ENCODE data around the gene HDGF. TPM values are rescaled to one million over a fixed set of nuclear protein-coding genes. Genes with fewer than 3 reads are reported as not detected.
A peak's percentile ranks its signal among the peaks of the same experiment; 100 is the strongest.

The HDGF gene
- total and polyA plus RNA-seq, 5 donors from 2014 or later, result 26.9 to 87.6 (median 41.8) TPM

DNA sequence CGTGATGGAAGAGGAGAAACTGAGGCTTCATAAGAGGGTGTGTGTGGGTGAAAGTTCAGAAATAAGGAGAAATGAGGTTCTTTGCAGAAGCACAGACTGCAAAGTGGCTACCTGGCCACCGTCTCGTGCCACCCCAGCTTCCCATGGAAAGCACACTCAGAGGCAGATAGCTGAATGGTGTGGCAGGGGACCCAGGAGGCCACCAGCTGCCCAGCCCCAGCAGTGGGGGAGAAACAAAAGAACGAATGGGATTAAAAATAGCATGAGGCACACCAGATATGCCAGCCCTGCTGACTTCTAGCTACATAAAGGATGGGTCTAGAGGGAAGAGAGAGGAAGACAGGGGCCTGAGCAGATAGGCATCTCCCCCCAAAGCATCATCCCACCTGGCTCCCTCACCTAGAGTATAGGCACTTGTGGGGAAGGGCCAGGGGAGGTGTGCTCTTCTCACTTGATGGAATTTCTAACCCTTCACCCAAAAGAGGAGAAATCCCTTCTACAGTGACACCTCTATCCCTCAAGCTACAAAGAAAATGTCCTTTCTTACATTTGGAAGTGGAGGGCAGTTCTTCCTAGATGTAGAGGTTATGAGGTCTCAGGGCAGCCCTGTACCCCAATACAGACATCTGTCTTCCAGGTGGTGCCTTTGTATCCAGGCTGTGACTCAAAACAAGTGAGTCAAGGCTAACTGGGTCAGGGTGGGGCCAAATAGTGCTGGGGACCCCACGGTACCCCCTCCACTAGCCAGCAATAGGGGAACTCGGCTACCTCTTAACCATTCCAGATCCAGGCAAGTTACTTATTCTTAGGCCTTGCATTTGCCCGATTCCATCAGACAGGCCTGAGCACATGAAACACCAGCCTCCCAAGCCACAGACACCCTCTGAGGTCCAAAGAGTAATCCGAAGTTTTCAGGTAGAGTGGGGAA, 3.5 kb downstream of the HDGF start:
- Histone ChIP-seq H3K27me3 (ENCODE audit: control insufficient read depth, insufficient read depth, low read length) (no peaks in the 10 kb centered on the region), H3K4me1 (ENCODE audit: control insufficient read depth, insufficient read depth, low read length, poor library complexity, severe bottlenecking) (peaks cover 61% of the 10 kb centered on the region), H3K9me3 (ENCODE audit: control insufficient read depth in 2 of 2, low read length in 2 of 2) (no peaks in the 10 kb centered on the region), H3K36me3 (ENCODE audit: control insufficient read depth, insufficient read depth, low read length) (peaks cover 22% of the 10 kb centered on the region), H3K27ac (ENCODE audit: insufficient read depth, low read length, poor library complexity, severe bottlenecking) (peak overlapping the region; percentile 83), H3K4me3 (ENCODE audit: low read depth, low read length) (peak overlapping the region; percentile 89)
- Mint-ChIP-seq H3K4me1 (peaks cover 20 to 66% (median 52%) of the 10 kb centered on the region in 4 donors), H3K4me3 (peak overlapping the region; percentile 93 to 96 (median 93)), H3K9me3 (no peaks in the 10 kb centered on the region), H3K36me3 (peaks cover 13% of the 10 kb centered on the region), H3K27me3 (no peaks in the 10 kb centered on the region), H3K27ac (peak overlapping the region; percentile 94 to 97 (median 96))
- DNase-seq (no peak), ATAC-seq (ENCODE audit: low read depth in 2 of 2) (no peak)

DNA sequence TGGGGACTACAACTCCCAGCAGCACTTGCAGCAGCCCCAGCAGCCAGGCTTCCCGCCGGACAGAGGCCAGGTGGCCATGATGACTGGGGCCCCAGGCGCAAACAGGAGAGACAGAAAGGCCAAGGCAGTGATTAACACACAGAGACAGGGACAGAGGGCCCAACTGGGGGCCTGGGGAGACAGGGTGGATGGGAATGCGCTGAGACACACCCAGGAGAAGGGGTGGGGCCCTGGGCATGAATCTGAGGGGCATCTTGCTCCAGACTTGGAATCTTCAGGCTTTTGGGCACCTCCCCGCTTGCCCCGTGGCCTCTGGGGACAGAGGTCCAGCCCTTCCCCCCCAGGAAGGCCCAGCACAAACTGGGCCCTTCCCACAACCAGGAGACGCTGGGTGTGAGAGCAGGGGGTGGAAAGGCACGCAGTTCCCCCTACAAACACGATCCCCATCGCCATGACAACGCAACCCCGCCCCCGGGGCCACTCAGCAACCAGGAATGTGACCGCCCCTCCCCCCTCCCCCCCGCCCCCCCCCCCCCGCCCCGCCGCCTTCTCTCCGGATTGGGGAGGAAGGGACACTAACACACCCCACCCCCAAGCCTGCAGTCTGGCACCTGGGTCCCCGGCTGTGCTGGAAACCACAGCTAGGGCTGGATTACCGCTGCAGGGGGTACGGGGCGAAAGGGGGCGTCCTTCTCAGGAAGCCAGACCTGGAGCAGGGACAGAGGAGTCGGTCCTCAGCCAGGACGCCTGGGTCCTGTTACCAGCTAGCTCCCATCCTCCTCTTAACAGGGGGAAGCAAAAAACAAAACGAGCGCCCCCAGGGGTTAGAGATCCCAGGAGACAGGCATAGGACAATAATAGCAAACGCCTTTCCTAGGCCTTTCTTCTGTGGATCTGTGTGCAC, 4.5 kb downstream of the HDGF start:
- Mint-ChIP-seq H3K9me3 (no peaks in the 10 kb centered on the region), H3K27ac (peak overlapping the region; percentile 86 to 97 (median 94)), H3K27me3 (no peaks in the 10 kb centered on the region), H3K4me3 (peak overlapping the region; percentile 93 to 96 (median 93)), H3K36me3 (peaks cover 20% of the 10 kb centered on the region), H3K4me1 (peaks cover 16 to 63% (median 48%) of the 10 kb centered on the region in 4 donors)
- Histone ChIP-seq H3K27ac (ENCODE audit: insufficient read depth, low read length, poor library complexity, severe bottlenecking) (peak overlapping the region; percentile 83), H3K27me3 (ENCODE audit: control insufficient read depth, insufficient read depth, low read length) (no peaks in the 10 kb centered on the region), H3K4me3 (ENCODE audit: low read depth, low read length) (peak overlapping the region; percentile 89), H3K4me1 (ENCODE audit: control insufficient read depth, insufficient read depth, low read length, poor library complexity, severe bottlenecking) (peaks cover 52% of the 10 kb centered on the region), H3K36me3 (ENCODE audit: control insufficient read depth, insufficient read depth, low read length) (peaks cover 23% of the 10 kb centered on the region), H3K9me3 (ENCODE audit: control insufficient read depth in 2 of 2, low read length in 2 of 2) (no peaks in the 10 kb centered on the region)
- DNase-seq (peak in 2 of 3 donors; percentile 43 to 64), ATAC-seq (ENCODE audit: low read depth in 2 of 2) (no peak)

- peak overlapping the region; percentile 24 to 90 (median 63) for H3K4me3 Mint-ChIP-seq
- H3K27me3 ChIP-seq (ENCODE audit: control insufficient read depth, insufficient read depth, low read length), result no peaks in the 10 kb centered on the region
- H3K27ac ChIP-seq (ENCODE audit: insufficient read depth, low read length, poor library complexity, severe bottlenecking), result peak overlapping the region; percentile 83
- H3K4me1 Mint-ChIP-seq, result peaks cover 16 to 67% (median 53%) of the 10 kb centered on the region in 4 donors
- peak overlapping the region; percentile 24 to 47 (median 38) for H3K27ac Mint-ChIP-seq
- peaks cover 23% of the 10 kb centered on the region for H3K36me3 ChIP-seq (ENCODE audit: control insufficient read depth, insufficient read depth, low read length)
- H3K36me3 Mint-ChIP-seq, result peaks cover 23% of the 10 kb centered on the region
- no peak for ATAC-seq (ENCODE audit: low read depth in 2 of 2)
- peaks cover 0 to under 1% (median 0%) of the 10 kb centered on the region in 7 donors for H3K9me3 Mint-ChIP-seq
- no peaks in the 10 kb centered on the region for H3K27me3 Mint-ChIP-seq
- peaks cover 57% of the 10 kb centered on the region for H3K4me1 ChIP-seq (ENCODE audit: control insufficient read depth, insufficient read depth, low read length, poor library complexity, severe bottlenecking)
- H3K9me3 ChIP-seq (ENCODE audit: control insufficient read depth in 2 of 2, low read length in 2 of 2), result no peaks in the 10 kb centered on the region
- DNase-seq, result no peak
- H3K4me3 ChIP-seq (ENCODE audit: low read depth, low read length), result no peak overlapping the region
Observed at GRCh38 chr1:156746406-156746727, 5.1 kb downstream of the HDGF start.

DNA sequence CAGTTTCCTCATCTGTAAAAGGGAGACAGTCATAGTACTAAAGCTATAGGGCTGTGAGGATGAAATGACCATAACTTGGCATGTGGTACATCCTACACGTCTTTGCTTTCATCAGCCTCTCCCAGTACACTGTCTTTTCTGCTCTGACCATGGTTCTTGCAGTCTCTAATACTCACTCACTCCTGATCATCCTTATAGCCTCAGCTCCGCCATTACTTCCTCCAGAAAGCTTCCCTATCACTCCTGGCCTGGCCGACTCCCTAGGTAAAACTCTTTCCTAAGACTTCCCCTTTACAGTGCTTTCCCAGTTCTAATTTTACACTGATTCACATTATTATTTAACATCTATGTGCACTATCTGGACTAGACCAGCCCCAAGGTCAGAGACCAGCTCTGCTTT, 5.6 kb downstream of the HDGF start:
- Mint-ChIP-seq H3K4me1 (peaks cover 19 to 72% (median 56%) of the 10 kb centered on the region in 4 donors), H3K36me3 (peaks cover 24% of the 10 kb centered on the region), H3K4me3 (peak overlapping the region in 3 of 4 donors; percentile 52 to 90 (median 74)), H3K9me3 (peaks cover 0 to 2% (median 0%) of the 10 kb centered on the region in 7 donors), H3K27me3 (no peaks in the 10 kb centered on the region), H3K27ac (peak overlapping the region; percentile 38 to 47 (median 45))
- Histone ChIP-seq H3K9me3 (ENCODE audit: control insufficient read depth in 2 of 2, low read length in 2 of 2) (no peaks in the 10 kb centered on the region), H3K4me3 (ENCODE audit: low read depth, low read length) (no peak overlapping the region), H3K27ac (ENCODE audit: insufficient read depth, low read length, poor library complexity, severe bottlenecking) (peak overlapping the region; percentile 83), H3K36me3 (ENCODE audit: control insufficient read depth, insufficient read depth, low read length) (peaks cover 23% of the 10 kb centered on the region), H3K27me3 (ENCODE audit: control insufficient read depth, insufficient read depth, low read length) (no peaks in the 10 kb centered on the region), H3K4me1 (ENCODE audit: control insufficient read depth, insufficient read depth, low read length, poor library complexity, severe bottlenecking) (peaks cover 59% of the 10 kb centered on the region)
- DNase-seq, result no peak
- ATAC-seq (ENCODE audit: low read depth in 2 of 2), result no peak

DNA sequence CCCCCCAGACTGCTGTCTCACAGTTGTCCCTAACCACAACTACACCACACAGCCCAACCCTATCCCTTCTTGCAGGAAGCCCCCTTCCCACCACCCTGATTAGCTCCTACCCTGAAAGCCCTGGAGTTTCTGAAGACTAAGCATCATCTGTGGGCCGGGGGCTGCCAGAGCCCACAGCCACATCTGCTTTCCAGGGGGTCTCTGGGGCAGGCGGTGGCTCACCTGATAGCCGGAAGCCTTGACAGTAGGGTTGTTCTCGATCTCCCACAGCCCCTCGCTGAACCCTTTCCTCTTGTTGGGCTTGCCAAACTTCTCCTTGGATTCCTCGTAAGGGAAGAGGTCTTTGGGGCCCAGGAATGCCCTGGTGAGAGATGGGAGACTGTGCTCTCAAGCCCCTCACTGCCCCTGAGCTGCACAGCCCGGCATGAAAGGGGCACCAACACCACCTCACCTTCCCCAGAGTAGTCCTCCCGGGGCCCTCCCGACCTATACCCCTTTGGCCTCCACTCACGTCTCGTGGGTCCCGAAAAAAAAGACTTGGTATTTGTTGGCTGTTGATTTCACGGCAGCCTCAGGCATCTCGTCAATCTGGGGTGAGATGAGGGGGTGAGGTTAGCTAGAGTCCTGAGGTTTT, 6.6 kb downstream of the HDGF start:
- Histone ChIP-seq H3K27me3 (ENCODE audit: control insufficient read depth, insufficient read depth, low read length) (no peaks in the 10 kb centered on the region), H3K4me1 (ENCODE audit: control insufficient read depth, insufficient read depth, low read length, poor library complexity, severe bottlenecking) (peaks cover 59% of the 10 kb centered on the region), H3K27ac (ENCODE audit: insufficient read depth, low read length, poor library complexity, severe bottlenecking) (no peak overlapping the region), H3K9me3 (ENCODE audit: control insufficient read depth in 2 of 2, low read length in 2 of 2) (no peaks in the 10 kb centered on the region), H3K36me3 (ENCODE audit: control insufficient read depth, insufficient read depth, low read length) (peaks cover 23% of the 10 kb centered on the region), H3K4me3 (ENCODE audit: low read depth, low read length) (no peak overlapping the region)
- Mint-ChIP-seq H3K4me3 (peak overlapping the region in 2 of 4 donors; percentile 73 to 75), H3K27me3 (no peaks in the 10 kb centered on the region), H3K9me3 (peaks cover 0 to 2% (median 0%) of the 10 kb centered on the region in 7 donors), H3K4me1 (peaks cover 19 to 74% (median 55%) of the 10 kb centered on the region in 4 donors), H3K27ac (peak overlapping the region in 2 of 3 donors; percentile 43 to 51), H3K36me3 (peaks cover 27% of the 10 kb centered on the region)
- ATAC-seq (ENCODE audit: low read depth in 2 of 2) (no peak), DNase-seq (no peak)

DNA sequence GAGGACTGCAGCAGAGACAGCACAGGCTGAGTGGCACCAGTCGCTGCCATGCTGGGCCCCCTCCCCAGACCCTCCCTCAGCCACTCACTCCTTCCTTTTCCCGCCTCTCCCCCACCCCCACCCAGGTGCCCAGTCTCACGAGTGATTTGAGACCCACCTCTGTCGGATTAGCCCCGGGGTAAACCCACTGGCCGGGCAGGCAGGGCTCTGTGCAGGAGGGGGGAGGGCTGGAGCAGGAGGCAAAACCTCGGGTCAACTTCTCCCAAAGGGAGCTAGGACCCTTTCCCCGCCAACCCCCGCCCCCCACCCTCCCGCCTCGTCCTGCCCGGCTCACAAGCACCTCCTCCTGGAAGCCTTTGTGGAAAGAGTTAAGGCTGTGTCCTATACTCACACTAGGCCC, 7.1 kb downstream of the HDGF start:
- no peaks in the 10 kb centered on the region for H3K27me3 ChIP-seq (ENCODE audit: control insufficient read depth, insufficient read depth, low read length)
- peaks cover 0 to 2% (median 0%) of the 10 kb centered on the region in 7 donors for H3K9me3 Mint-ChIP-seq
- H3K4me1 Mint-ChIP-seq, result peaks cover 19 to 69% (median 52%) of the 10 kb centered on the region in 4 donors
- no peak overlapping the region for H3K4me3 ChIP-seq (ENCODE audit: low read depth, low read length)
- DNase-seq (no peak), ATAC-seq (ENCODE audit: low read depth in 2 of 2) (no peak)
- peaks cover 23% of the 10 kb centered on the region for H3K36me3 ChIP-seq (ENCODE audit: control insufficient read depth, insufficient read depth, low read length)
- H3K36me3 Mint-ChIP-seq, result peaks cover 27% of the 10 kb centered on the region
- H3K27ac Mint-ChIP-seq, result peak overlapping the region in 1 of 3 donors; percentile 43
- H3K27me3 Mint-ChIP-seq, result no peaks in the 10 kb centered on the region
- H3K9me3 ChIP-seq (ENCODE audit: control insufficient read depth in 2 of 2, low read length in 2 of 2), result no peaks in the 10 kb centered on the region
- H3K4me1 ChIP-seq (ENCODE audit: control insufficient read depth, insufficient read depth, low read length, poor library complexity, severe bottlenecking), result peaks cover 53% of the 10 kb centered on the region
- H3K4me3 Mint-ChIP-seq, result no peak overlapping the region
- H3K27ac ChIP-seq (ENCODE audit: insufficient read depth, low read length, poor library complexity, severe bottlenecking), result no peak overlapping the region
